ENCODE data around the gene NEDD4L. TPM values are rescaled to one million over a fixed set of nuclear protein-coding genes. Genes with fewer than 3 reads are reported as not detected.

Gene NEDD4L
- total RNA-seq, 1 donor from 2014 or later, result 55.3 TPM

DNA sequence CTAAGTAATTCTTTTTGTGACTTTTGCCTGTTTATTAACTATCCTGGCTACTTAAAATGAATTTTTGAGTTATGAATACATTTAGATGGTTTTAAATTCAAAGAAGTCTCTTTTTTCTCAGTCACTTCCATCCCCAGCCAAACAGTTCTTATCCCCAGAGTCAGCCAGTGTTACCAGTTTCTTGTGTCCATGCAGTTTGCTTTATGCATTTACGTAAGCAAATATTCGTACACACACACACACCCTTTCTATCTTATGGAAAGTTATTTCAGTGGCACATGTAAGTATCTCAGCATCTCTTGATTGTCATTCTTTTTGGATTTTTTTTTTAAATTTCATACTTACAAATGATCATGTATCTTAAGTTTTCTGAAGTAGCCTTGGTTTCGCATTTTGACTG, 113.2 kb downstream of the NEDD4L start:
- no peak for DNase-seq

DNA sequence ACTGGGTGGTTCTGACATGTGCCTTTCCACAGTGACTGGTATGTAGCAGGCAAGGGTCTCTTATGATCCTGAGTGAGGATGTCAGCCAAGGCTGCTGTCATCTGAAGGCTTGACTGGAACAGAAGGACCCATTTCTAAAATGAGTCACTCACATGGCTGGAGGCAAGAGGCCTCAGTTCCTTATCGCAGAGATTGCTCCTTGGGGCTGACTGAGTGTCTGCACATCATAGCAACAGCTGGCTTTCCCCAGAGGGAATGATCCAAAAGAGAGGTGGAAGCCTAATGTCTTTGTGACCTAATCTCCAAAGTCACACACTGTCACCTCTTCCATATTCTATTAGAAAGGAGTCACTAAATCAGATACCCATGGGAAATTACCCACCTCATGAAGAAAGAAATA, 114.0 kb downstream of the NEDD4L start:
- no peak for DNase-seq

DNA sequence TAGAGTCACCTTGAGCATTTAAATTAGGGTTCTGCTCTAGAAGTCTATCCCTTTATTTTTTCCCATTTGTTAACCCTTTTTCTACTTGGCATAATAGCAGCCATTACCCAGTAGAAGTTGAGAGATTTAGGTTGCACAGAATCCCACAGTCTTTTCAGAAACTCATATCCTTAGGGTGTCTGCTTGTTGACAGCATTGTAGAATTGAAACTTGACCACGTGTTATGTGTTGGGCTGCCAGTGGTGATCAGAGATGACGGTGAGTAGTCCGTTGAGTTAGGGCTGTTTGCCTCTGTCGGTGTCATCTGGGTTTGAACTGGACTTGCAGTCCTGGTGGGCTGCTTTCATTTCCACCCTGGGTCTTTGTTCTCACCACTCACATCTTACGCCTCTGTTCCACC, 114.4 kb downstream of the NEDD4L start:
- no peak for DNase-seq

GRCh38 chr18:58161659-58162058, 117.6 kb downstream of the NEDD4L start:
- peak; percentile 36 for DNase-seq

- DNase-seq, result no peak
Observed at GRCh38 chr18:58162127-58162526, 118.1 kb downstream of the NEDD4L start.

DNA sequence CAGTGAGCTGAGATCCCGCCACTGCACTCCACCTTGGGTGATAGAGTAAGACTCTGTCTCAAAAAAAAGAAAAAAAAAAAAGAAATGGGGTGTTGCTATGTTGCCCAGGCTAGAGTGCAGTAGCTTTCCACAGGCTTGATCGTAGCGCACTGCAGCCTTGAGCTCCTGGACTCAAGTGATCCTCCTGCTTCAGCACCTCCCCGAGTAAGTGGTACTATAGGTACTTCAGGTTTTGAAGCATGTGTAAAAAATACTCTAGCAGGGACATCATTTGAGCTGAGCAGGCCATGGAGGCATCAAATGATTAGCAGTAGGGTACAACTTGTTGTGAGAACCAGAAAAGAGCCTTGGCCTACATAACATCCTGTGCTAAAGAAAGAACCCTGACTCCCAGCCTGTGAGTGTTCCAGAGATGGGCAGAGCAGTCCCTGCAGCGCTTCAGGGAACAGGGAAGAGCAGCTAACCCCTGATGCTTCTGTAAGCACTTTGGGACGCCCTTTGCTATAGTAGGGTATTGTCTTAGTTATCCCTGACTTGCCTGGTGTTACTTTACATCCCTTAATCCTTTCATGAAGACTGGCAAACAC, 119.1 kb downstream of the NEDD4L start:
- no peak for DNase-seq

GRCh38 chr18:58166278-58166844, 122.3 kb downstream of the NEDD4L start:
- DNase-seq, result no peak

GRCh38 chr18:58167073-58167472, 123.0 kb downstream of the NEDD4L start:
- no peak for DNase-seq

DNA sequence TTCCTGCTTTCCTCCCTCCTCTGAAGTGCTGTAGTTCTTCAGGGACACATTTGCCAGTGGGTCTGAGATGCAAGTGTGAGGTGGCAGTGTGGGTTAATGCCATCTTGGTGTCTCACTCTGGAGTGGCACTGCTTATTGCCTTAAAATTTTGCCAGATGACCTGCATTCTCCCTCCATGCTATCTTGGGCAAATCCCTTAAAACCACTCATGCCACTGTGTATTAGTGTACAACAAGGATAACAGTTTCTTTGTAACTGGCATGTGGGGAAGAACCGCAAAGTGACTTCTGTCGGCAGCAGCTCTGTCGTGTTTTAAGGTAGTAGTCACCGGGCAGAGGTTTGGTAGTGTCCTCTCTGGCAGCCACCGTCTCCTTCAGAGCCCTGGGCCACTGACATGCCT, 124.2 kb downstream of the NEDD4L start:
- no peak for DNase-seq

DNA sequence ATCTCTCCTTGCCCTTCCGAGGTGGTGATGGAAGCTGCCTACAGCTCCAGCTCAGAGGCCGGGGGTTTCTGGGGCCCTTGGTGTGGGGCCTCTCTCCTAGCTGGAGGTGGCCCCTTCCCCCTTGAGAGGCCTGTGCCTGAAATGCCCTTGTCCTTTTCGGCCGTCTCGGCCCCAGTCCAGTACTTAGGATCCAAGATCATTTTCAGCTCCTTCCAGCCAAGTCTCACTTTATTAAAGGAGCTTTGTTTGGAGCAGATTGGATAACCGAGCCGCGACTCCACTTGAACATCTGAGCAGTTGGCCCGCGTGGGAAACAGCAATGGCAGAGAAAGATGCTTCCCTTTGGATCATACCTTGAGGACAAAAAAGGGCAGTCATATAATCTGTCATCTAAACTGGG, 125.0 kb downstream of the NEDD4L start:
- DNase-seq, result no peak

DNA sequence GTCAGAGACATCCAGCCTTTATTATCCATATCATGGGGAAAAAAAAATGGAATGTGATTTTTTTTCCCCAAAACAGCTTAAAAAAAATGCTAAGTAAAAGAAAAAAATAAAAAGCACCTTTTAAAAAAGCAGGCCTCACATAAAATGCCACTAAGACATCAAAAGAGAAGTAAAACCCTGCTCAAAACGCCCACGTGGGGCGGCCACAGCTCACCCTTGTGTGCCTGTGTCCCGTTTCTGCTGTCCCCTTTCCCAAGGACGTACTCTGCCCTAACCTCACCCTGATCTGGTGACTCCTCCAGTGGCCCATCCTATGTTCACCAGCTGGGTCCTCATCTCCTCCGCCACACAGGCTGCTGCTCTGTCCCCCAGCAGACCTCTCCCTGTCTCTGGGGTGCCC, 125.4 kb downstream of the NEDD4L start:
- DNase-seq, result no peak

- DNase-seq, result peak; percentile 73
Observed at GRCh38 chr18:58170036-58170435, 126.0 kb downstream of the NEDD4L start.

- DNase-seq, result no peak
Observed at GRCh38 chr18:58172031-58172430, 128.0 kb downstream of the NEDD4L start.

- no peak for DNase-seq
Observed at GRCh38 chr18:58174285-58174684, 130.3 kb downstream of the NEDD4L start.

DNA sequence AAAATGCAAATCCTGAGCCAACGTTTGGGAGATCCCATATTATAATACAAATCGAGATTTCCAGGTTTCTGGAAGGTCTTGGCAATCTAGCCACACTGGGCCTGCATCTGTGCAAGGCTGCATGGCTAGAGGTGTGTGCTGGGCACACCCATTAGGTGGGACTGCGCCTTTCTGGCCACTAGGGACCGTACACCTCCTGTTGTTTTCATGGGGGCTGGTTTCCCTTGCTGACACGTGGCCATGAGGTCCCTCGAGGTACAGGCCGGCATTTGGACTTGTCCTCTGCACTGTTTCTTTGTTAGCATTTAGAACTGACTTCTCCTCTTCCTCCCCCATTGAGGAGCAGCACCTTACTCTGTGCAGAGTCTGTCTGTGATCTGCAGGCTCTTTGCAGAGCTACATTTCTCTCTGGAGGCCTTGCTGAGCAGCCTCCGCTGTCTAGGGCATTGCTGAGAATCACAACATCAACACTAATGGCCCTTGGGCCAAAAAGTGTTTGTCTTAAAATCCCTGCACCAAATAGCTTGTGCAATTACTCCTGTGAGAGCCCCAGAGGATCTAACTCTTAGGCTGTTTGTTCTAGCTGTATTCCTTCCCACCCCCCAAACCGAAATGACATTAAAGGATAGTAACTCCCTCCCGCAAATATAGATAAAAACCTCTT, 131.2 kb downstream of the NEDD4L start:
- no peak for DNase-seq

DNA sequence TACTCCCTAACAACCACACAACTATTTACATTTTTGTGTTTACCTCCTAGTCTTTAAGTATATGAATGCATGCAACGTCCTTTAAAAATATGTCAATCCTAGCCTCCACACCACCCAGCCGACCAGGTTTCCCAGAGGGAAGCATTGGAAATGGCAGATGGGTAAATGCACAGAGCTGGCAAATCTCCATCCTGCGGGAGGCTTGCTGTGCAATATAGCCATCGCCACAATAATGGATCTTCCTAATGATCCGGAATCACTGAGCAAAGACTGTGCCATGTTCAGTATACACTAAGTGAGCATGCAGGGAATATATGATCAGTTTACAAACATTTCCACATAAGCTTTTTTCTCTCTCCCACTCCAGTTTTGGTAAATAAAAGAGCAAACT, 131.8 kb downstream of the NEDD4L start:
- DNase-seq, result no peak

DNA sequence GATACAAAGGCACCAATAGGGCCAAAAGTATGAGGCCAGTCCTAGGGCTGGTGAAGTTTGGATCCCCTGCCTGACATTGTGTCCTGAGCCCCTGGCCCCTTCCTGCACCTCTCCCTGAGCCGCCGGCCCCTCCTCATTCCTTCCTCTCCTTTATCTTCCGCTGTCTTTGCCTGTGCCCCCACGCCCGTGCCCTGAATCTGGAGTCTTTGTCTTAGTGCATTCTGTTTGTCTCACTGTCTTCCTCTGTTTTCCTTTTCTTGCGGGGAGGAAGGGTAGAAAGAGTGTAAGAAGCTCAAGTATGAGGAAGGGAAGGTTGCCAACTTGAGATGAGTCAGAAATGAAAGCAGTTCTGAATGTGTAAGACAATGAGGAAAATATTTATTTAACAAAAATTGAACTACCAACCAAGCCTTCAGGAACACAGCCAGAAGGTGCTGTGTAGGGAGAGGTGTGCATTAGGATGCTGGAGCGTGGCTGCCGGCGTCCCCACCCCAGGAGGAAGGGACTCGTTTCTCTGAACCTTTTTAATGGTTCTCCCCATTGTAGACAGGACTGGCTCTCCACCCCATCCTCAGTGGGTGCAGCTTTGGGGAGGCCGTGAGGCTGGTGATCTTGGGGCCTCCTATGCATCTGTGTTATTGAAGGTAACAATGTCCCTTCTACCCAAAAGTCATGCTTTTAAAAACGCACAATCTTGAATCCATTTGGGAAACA, 133.1 kb downstream of the NEDD4L start:
- peak; percentile 63 for DNase-seq

- DNase-seq, result no peak
Observed at GRCh38 chr18:58177896-58178470, 134.0 kb downstream of the NEDD4L start.

DNA sequence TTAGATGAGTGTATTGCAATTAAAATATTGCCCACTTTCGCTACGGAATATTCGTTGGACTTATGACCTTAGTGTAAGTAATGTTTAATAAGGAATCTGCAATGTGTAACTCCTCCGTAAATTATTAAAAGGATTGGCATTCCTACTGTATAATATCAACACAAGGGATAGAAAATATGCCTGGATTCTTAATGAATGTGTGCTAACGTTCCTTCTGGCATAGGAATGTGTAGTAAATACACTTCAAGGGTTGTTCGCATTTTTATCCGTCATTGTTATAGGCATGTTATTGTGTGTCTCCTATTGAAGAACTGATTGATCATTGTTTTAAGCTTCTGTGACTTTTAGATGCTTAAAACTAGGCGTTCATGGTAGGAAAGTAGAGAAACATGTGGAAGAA, 134.5 kb downstream of the NEDD4L start:
- no peak for DNase-seq

- no peak for DNase-seq
Observed at GRCh38 chr18:58180172-58180571, 136.1 kb downstream of the NEDD4L start.

GRCh38 chr18:58180738-58181353, 136.8 kb downstream of the NEDD4L start:
- peak; percentile 82 for DNase-seq

- DNase-seq, result no peak
Observed at GRCh38 chr18:58181988-58182387, 138.0 kb downstream of the NEDD4L start.

DNA sequence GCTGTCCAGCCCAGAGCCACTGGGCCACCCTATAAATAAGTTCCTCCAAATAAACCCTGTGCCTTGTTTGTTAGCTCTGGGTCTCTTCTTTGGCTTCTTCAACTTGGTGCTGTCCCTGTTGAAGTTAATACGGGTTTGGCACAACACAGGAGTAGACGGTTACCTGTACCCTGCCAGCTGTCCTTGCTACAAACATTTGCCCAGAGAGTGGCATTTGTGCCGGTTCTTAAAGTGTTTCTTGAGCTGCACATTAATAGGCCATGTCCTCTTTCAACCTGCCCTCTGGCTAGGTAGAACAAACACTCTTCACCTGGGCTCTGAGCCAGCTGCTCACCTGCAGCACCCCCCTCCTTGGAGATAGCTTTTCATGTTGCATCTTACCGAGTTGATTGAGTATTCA, 139.2 kb downstream of the NEDD4L start:
- no peak for DNase-seq
